Peyer's patch (tissue), 4 donors: ENCODE measurements around the gene PRSS33. TPM values are rescaled to one million over a fixed set of nuclear protein-coding genes. Genes with fewer than 3 reads are reported as not detected.

ENCODE experiments used
- DNase-seq, 3 donors: peaks; one replicate each; pipeline ENCODE4 v3.0.0-alpha.2; 2017 to 2019
- H3K27ac ChIP-seq, 4 donors: fragments of 200-600 bp; sonication (generic); one replicate each; pipeline ENCODE4 v1.5.1; 2016 to 2019
- H3K27me3 ChIP-seq, 2 donors: fragments of 200-600 bp; sonication (generic); one replicate each; pipeline ENCODE4 v1.5.1; 2019
- H3K36me3 ChIP-seq, 3 donors: fragments of 200-600 bp; sonication (generic); one replicate each; pipeline ENCODE4 v1.5.1; 2016 to 2019
- H3K4me1 ChIP-seq, 4 donors: fragments of 200-600 bp; sonication (generic); one replicate each; pipeline ENCODE4 v1.5.1; 2016 to 2019
- H3K4me3 ChIP-seq, 4 donors: fragments of 200-600 bp; sonication (generic); 1 replicate in 3 of 4; 2 replicates in 1 of 4; pipeline ENCODE4 v1.5.1; 2016 to 2019; ENCODE audit warnings: mild to moderate bottlenecking in 1 of 4
- H3K9me3 ChIP-seq, 4 donors: fragments of 200-600 bp; sonication (generic); one replicate each; pipeline ENCODE4 v1.5.1; 2016 to 2019; ENCODE audit warnings: mild to moderate bottlenecking in 1 of 4
- POLR2A ChIP-seq, 2 donors: fragments of 450-650 bp; IDR thresholded peaks; one replicate each; pipeline ENCODE4 v1.5.1; 2017; ENCODE audit warnings: antibody characterized with exemption in 2 of 2, mild to moderate bottlenecking in 2 of 2, moderate library complexity in 2 of 2
- total RNA-seq, 4 donors: library from RNA; depleted of rRNA; stranded (reverse); fragments of >200 nt; gene quantifications; one replicate each; pipeline ENCODE4 v1.1.0, GENCODE V29; 2016
- TF ChIP-seq, protein P1 (sequence below), 6 experiments: fragments of 450-650 bp in 4 of 6; fragments of 200-600 bp in 2 of 6; sonication (generic) in 1 of 6; IDR thresholded peaks; one replicate each; pipeline ENCODE4 v1.5.1; 2017 to 2019; ENCODE audit warnings: antibody characterized with exemption in 6 of 6, mild to moderate bottlenecking in 3 of 6, moderate library complexity in 1 of 6

The PRSS33 gene
- total RNA-seq, 4 donors from 2014 or later, result not detected

- no peak overlapping the region for H3K27ac ChIP-seq
- DNase-seq, result no peak
Observed at GRCh38 chr16:2748757-2749455, 38.5 kb downstream of the PRSS33 start.

DNA sequence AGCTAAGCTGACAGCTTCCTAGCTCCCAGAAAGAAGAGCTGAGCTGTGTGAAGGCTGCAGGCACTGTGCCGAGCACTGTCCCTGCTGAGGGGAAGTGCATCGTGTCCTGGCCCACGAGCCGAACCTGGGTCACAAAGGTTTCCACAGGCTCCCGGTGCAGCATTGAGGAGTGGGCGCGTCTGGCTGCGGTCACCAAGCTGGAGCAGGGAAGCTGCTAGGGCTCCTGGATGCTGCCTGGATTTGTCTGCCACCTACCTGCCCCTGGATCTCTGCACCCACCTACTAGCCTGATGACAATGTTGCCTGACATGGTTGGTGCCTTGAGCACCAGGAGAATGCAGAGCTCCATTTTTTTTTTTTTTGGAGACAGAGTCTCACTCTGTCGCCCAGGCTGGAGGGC is 41.4 kb downstream of the PRSS33 start:
- Histone ChIP-seq H3K4me3 (no peak overlapping the region), H3K27ac (no peak overlapping the region), H3K27me3 (no peaks in the 10 kb centered on the region), H3K36me3 (no peaks in the 10 kb centered on the region), H3K4me1 (no peaks in the 10 kb centered on the region), H3K9me3 (no peaks in the 10 kb centered on the region)
- DNase-seq, result no peak
- TF ChIP-seq, protein P1, sequence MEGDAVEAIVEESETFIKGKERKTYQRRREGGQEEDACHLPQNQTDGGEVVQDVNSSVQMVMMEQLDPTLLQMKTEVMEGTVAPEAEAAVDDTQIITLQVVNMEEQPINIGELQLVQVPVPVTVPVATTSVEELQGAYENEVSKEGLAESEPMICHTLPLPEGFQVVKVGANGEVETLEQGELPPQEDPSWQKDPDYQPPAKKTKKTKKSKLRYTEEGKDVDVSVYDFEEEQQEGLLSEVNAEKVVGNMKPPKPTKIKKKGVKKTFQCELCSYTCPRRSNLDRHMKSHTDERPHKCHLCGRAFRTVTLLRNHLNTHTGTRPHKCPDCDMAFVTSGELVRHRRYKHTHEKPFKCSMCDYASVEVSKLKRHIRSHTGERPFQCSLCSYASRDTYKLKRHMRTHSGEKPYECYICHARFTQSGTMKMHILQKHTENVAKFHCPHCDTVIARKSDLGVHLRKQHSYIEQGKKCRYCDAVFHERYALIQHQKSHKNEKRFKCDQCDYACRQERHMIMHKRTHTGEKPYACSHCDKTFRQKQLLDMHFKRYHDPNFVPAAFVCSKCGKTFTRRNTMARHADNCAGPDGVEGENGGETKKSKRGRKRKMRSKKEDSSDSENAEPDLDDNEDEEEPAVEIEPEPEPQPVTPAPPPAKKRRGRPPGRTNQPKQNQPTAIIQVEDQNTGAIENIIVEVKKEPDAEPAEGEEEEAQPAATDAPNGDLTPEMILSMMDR (IDR thresholded peaks at IDR 0.05), result no peak
- TF ChIP-seq POLR2A (IDR thresholded peaks at IDR 0.05), result no peak

More at GRCh38 chr16:2748757-2749455, 38.5 kb downstream of the PRSS33 start:
- Histone ChIP-seq H3K27me3 (no peaks in the 10 kb centered on the region), H3K4me3 (no peak overlapping the region), H3K9me3 (no peaks in the 10 kb centered on the region), H3K36me3 (no peaks in the 10 kb centered on the region), H3K4me1 (peaks cover 0 to 7% (median 0%) of the 10 kb centered on the region in 4 donors)
- TF ChIP-seq, protein P1 (IDR thresholded peaks at IDR 0.05), result no peak
- no peak for TF ChIP-seq POLR2A (IDR thresholded peaks at IDR 0.05)

DNA sequence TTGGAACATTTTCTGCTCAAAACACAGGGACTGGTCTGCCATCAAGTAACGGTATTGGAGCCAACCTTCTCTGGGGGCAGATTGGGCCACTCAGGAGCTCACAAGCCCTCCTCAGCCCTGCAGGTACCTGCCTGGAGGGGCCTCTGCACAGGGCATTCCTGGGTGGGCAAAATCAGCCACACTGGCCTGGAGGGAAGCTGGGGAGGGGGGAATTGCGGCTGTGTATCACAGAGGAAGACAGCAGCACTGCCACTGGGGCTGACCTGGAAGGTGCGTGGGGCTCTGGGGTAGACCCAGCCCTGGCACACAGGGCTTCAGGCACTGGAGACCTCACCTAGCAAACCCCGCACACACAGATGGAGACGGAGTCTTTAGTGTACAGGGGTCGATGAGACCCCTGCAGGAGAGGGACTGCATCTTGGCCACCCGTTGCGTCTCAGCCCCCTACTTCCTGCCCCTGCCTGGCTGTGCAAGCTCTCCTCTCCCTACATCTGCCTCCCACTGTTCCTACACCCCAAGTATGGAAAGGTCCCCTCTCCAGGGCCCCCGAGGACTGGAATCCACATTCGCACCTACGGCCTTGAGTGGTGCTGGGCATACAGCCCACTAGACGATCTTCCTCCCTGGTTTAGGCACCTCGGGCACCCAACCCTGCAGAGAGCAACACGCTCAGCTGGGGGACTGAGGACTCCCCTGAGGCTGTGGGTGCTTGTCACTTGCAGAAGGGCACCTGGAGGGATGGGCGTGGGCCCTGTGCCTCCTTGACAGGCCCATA is 42.1 kb downstream of the PRSS33 start:
- no peak for TF ChIP-seq POLR2A (IDR thresholded peaks at IDR 0.05)
- TF ChIP-seq, protein P1 (IDR thresholded peaks at IDR 0.05), result no peak
- Histone ChIP-seq H3K9me3 (no peaks in the 10 kb centered on the region), H3K27ac (no peak overlapping the region), H3K27me3 (no peaks in the 10 kb centered on the region), H3K4me3 (no peak overlapping the region), H3K4me1 (no peaks in the 10 kb centered on the region), H3K36me3 (no peaks in the 10 kb centered on the region)
- DNase-seq, result no peak

GRCh38 chr16:2744711-2745110 is 42.6 kb downstream of the PRSS33 start:
- no peak for DNase-seq
- H3K4me1 ChIP-seq, result no peaks in the 10 kb centered on the region
- H3K36me3 ChIP-seq, result no peaks in the 10 kb centered on the region
- no peaks in the 10 kb centered on the region for H3K27me3 ChIP-seq
- H3K4me3 ChIP-seq, result no peak overlapping the region
- no peaks in the 10 kb centered on the region for H3K9me3 ChIP-seq
- no peak overlapping the region for H3K27ac ChIP-seq
- TF ChIP-seq POLR2A (IDR thresholded peaks at IDR 0.05), result no peak
- TF ChIP-seq, protein P1 (IDR thresholded peaks at IDR 0.05), result no peak

DNA sequence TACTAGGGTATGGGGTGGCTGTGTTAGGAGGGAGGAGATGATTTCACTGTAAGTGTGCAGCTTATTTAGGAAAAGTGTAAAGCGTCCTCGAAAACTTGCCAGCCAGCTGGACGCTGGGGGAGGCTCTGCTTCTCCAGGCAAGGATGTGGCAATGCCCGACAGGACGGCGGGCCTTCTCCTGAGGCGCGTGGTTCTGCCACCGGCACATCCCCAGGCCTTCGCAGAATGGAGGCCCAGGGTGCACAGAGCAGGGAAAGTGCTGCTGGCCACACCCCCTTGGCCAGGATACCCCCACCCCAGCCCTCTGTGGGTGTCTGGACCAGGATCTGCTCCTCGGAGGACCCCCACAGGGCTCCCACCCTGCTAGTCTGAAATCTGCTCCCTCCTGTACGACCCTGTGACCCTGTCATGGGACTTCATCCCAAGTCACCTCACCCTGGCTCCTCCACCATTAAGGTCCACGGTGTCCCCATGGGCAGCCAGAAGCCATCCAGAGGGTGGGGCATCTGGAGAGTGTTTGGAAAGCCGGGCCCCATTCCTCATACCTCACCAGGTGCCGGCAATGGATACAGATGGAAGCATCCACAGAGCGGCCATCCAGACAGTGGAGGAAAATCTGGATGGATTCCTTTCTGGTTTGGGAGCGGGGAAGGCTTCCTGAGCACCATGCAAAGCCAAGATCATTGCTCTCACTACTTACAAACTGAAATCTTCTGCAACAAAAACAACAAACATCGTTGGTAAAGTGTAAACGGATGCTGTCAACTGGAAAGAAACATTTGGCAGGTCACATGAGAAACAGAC is 44.2 kb downstream of the PRSS33 start:
- Histone ChIP-seq H3K36me3 (no peaks in the 10 kb centered on the region), H3K27ac (no peak overlapping the region), H3K4me3 (no peak overlapping the region), H3K27me3 (no peaks in the 10 kb centered on the region), H3K9me3 (no peaks in the 10 kb centered on the region), H3K4me1 (no peaks in the 10 kb centered on the region)
- DNase-seq, result no peak
- TF ChIP-seq POLR2A (IDR thresholded peaks at IDR 0.05), result no peak
- TF ChIP-seq, protein P1 (IDR thresholded peaks at IDR 0.05), result no peak
